H9 (cell line): ENCODE data around the gene KLHL12. TPM values are rescaled to one million over a fixed set of nuclear protein-coding genes. Genes with fewer than 3 reads are reported as not detected.
A peak's percentile ranks its signal among the peaks of the same experiment; 100 is the strongest.

ENCODE experiments used
- DNase-seq: peaks from one replicate; pipeline ENCODE4 v3.0.0-alpha.2; 2017
- H2AFZ ChIP-seq: one replicate; pipeline ENCODE4 v1.6.1; 2013; ENCODE audit warnings: mild to moderate bottlenecking, low read length, control low read depth, moderate library complexity
- H2AK5ac ChIP-seq: 2 replicates; pipeline ENCODE4 v1.6.1; 2013; ENCODE audit warnings: low read length, control low read depth, mixed read lengths; ENCODE audit not compliant: insufficient read length
- H2BK120ac ChIP-seq: one replicate; pipeline ENCODE4 v1.6.1; 2013; ENCODE audit warnings: low read depth, mild to moderate bottlenecking, low read length, control low read depth, inconsistent platforms; ENCODE audit not compliant: poor library complexity, severe bottlenecking
- H2BK12ac ChIP-seq: 2 replicates; pipeline ENCODE4 v1.6.1; 2013; ENCODE audit warnings: low read length, control low read depth, mixed read lengths, low read depth; ENCODE audit not compliant: insufficient read length
- H2BK15ac ChIP-seq: 2 replicates; pipeline ENCODE4 v1.6.1; 2013; ENCODE audit warnings: low read depth, low read length, control low read depth
- H2BK20ac ChIP-seq: one replicate; pipeline ENCODE4 v1.6.1; 2013; ENCODE audit warnings: low read depth, mild to moderate bottlenecking, low read length, control low read depth, inconsistent platforms; ENCODE audit not compliant: poor library complexity, severe bottlenecking
- H2BK5ac ChIP-seq: 2 replicates; pipeline ENCODE4 v1.6.1; 2013; ENCODE audit warnings: low read length, control low read depth, mixed read lengths; ENCODE audit not compliant: insufficient read length
- H3K14ac ChIP-seq: 2 replicates; pipeline ENCODE4 v1.6.1; 2013; ENCODE audit warnings: low read length, control low read depth; ENCODE audit not compliant: insufficient read depth
- H3K18ac ChIP-seq: 2 replicates; pipeline ENCODE4 v1.6.1; 2013; ENCODE audit warnings: low read depth, mild to moderate bottlenecking, mixed read lengths, low read length, control low read depth; ENCODE audit not compliant: insufficient read length
- H3K23ac ChIP-seq: 2 replicates; pipeline ENCODE4 v1.6.1; 2013; ENCODE audit warnings: low read length, control low read depth, mixed read lengths, low read depth; ENCODE audit not compliant: insufficient read length
- H3K23me2 ChIP-seq: 2 replicates; pipeline ENCODE4 v1.6.1; 2013; ENCODE audit warnings: low read depth, mild to moderate bottlenecking, mixed read lengths, low read length, control low read depth; ENCODE audit not compliant: insufficient read length, poor library complexity, severe bottlenecking
- H3K27ac ChIP-seq: 2 replicates; pipeline ENCODE4 v1.5.1; 2013; ENCODE audit warnings: low read length, control low read depth, mixed read lengths, low read depth; ENCODE audit not compliant: insufficient read length
- H3K27me3 ChIP-seq: 2 replicates; pipeline ENCODE4 v1.6.1; 2013; ENCODE audit warnings: low read length, control low read depth, inconsistent platforms; ENCODE audit not compliant: insufficient read depth
- H3K4ac ChIP-seq: 2 replicates; pipeline ENCODE4 v1.6.1; 2013; ENCODE audit warnings: low read depth, mild to moderate bottlenecking, control low read depth, inconsistent platforms, low read length, moderate library complexity
- H3K4me1 ChIP-seq: 2 replicates; pipeline ENCODE4 v1.6.1; 2013; ENCODE audit warnings: low read length, control low read depth, inconsistent platforms; ENCODE audit not compliant: insufficient read depth
- H3K4me2 ChIP-seq: 2 replicates; pipeline ENCODE4 v1.6.1; 2013; ENCODE audit warnings: low read length, control low read depth, mixed read lengths; ENCODE audit not compliant: insufficient read length, insufficient read depth
- H3K56ac ChIP-seq: 2 replicates; pipeline ENCODE4 v1.6.1; 2013; ENCODE audit warnings: low read depth, mild to moderate bottlenecking, mixed read lengths, low read length, control low read depth; ENCODE audit not compliant: insufficient read length
- H3K79me1 ChIP-seq: 2 replicates; pipeline ENCODE4 v1.6.1; 2013; ENCODE audit warnings: low read depth, mild to moderate bottlenecking, moderate library complexity, low read length, control low read depth, inconsistent platforms; ENCODE audit not compliant: insufficient read depth, poor library complexity, severe bottlenecking
- H3K79me2 ChIP-seq: 2 replicates; pipeline ENCODE4 v1.6.1; 2013; ENCODE audit warnings: low read length, control low read depth, inconsistent platforms; ENCODE audit not compliant: insufficient read depth
- H3K9ac ChIP-seq: 2 replicates; pipeline ENCODE4 v1.6.1; 2013; ENCODE audit warnings: low read length, control low read depth, mixed read lengths; ENCODE audit not compliant: insufficient read length; ENCODE audit errors: extremely low read depth
- H3K9me3 ChIP-seq: one replicate; pipeline ENCODE4 v1.6.1; 2013; ENCODE audit warnings: low read depth, low read length, inconsistent platforms; ENCODE audit not compliant: control insufficient read depth
- H3T11ph ChIP-seq: one replicate; pipeline ENCODE4 v1.6.1; 2013; ENCODE audit warnings: mild to moderate bottlenecking, low read length, control low read depth, inconsistent platforms
- H4K20me1 ChIP-seq: one replicate; pipeline ENCODE4 v1.6.1; 2013; ENCODE audit not compliant: control insufficient read depth, insufficient read length, insufficient read depth
- H4K5ac ChIP-seq: 2 replicates; pipeline ENCODE4 v1.6.1; 2013; ENCODE audit warnings: low read depth, mild to moderate bottlenecking, mixed read lengths, low read length, control low read depth; ENCODE audit not compliant: insufficient read length
- H4K8ac ChIP-seq: replicated peaks from 2 replicates; pipeline ENCODE4 v1.6.1; 2013; ENCODE audit warnings: low read length, control low read depth, mixed read lengths, low read depth; ENCODE audit not compliant: insufficient read length
- H4K91ac ChIP-seq: 2 replicates; pipeline ENCODE4 v1.6.1; 2013; ENCODE audit warnings: low read depth, mild to moderate bottlenecking, moderate library complexity, mixed read lengths, low read length, control low read depth; ENCODE audit not compliant: insufficient read length
- H3K27ac Mint-ChIP-seq, 3 experiments: 2 replicates in 2 of 3; 3 replicates in 1 of 3; pipeline ENCODE4 v1.8.0; 2020 to 2021; ENCODE audit warnings: mixed read lengths in 3 of 3, mild to moderate bottlenecking in 1 of 3, moderate library complexity in 1 of 3
- H3K27me3 Mint-ChIP-seq: 2 replicates; pipeline ENCODE4 v1.8.0; 2021; ENCODE audit warnings: low read depth, mild to moderate bottlenecking, moderate library complexity, mixed read lengths
- H3K36me3 Mint-ChIP-seq, 3 experiments: 2 replicates in 2 of 3; 3 replicates in 1 of 3; pipeline ENCODE4 v1.8.0; 2020 to 2021; ENCODE audit warnings: low read depth in 3 of 3, mixed read lengths in 3 of 3; ENCODE audit not compliant: insufficient read depth in 1 of 3
- H3K4me1 Mint-ChIP-seq, 2 experiments: 2 replicates each; pipeline ENCODE4 v1.8.0; 2020; ENCODE audit warnings: mixed read lengths in 2 of 2
- H3K4me3 Mint-ChIP-seq, 2 experiments: 2 replicates in 1 of 2; 3 replicates in 1 of 2; pipeline ENCODE4 v1.8.0; 2020 to 2021; ENCODE audit warnings: mild to moderate bottlenecking in 2 of 2, mixed read lengths in 2 of 2, moderate library complexity in 1 of 2
- H3K9me3 Mint-ChIP-seq, 2 experiments: 2 replicates in 1 of 2; 3 replicates in 1 of 2; pipeline ENCODE4 v1.8.0; 2020; ENCODE audit warnings: mild to moderate bottlenecking in 2 of 2, mixed read lengths in 2 of 2, moderate library complexity in 1 of 2
- CTCF ChIP-seq: fragments of 200-600 bp; sonication (generic); conservative IDR thresholded peaks from 3 replicates; pipeline ENCODE4 v1.8.0; 2021; ENCODE audit warnings: antibody characterized with exemption, mild to moderate bottlenecking
- WGBS: extraction: QIAGEN DNeasy Blood & Tissue Kit; methylation state at CpG from one replicate; pipeline ENCODE4 v1.1.7; 2013; ENCODE audit warnings: missing lambda C conversion rate, low lambda C conversion rate, mixed read lengths; ENCODE audit not compliant: insufficient read length; ENCODE audit errors: extremely low coverage; 5-methylcytosine and 5-hydroxymethylcytosine counted together
- total RNA-seq: library from RNA; stranded (reverse); gene quantifications from 2 replicates; pipeline ENCODE4 v1.2.1, GENCODE V29; 2021

KLHL12 gene
- total RNA-seq, 1 experiment from 2014 or later = 38.4 TPM

GRCh38 chr1:202852163-202852904, 74.7 kb downstream of the KLHL12 start:
- Histone ChIP-seq H3K18ac (peak overlapping the region; percentile 40), H4K8ac (no peak overlapping the region), H4K91ac (no peak overlapping the region), H2BK5ac (no peak overlapping the region), H2AK5ac (no peak overlapping the region), H3K79me2 (no peaks in the 10 kb centered on the region), H3K9ac (no peak overlapping the region), H3K4me2 (no peak overlapping the region), H3K27ac (no peak overlapping the region), H2BK120ac (no peak overlapping the region), H3K23ac (no peak overlapping the region), H2BK20ac (no peak overlapping the region), H3K14ac (no peak overlapping the region), H3K27me3 (no peaks in the 10 kb centered on the region), H4K20me1 (no peaks in the 10 kb centered on the region), H3T11ph (no peak overlapping the region), H3K23me2 (no peaks in the 10 kb centered on the region), H3K4ac (no peak overlapping the region), H2BK12ac (no peak overlapping the region), H3K9me3 (no peaks in the 10 kb centered on the region), H3K56ac (no peak overlapping the region), H4K5ac (no peak overlapping the region), H2BK15ac (no peak overlapping the region), H3K79me1 (no peaks in the 10 kb centered on the region), H3K4me1 (no peaks in the 10 kb centered on the region), H2AFZ (no peak overlapping the region)
- no CpG with 5 or more reads among the region's 15 CpGs for WGBS
- DNase-seq = peak; percentile 79
- Mint-ChIP-seq H3K4me3 (no peak overlapping the region), H3K4me1 (peaks cover 0 to 3% of the 10 kb centered on the region in 2 experiments; a peak in 2 of 4 replicates), H3K27me3 (no peaks in the 10 kb centered on the region), H3K36me3 (peaks cover 14 to 61% (median 39%) of the 10 kb centered on the region in 3 experiments; a peak in 6 of 7 replicates), H3K27ac (peak overlapping the region in 2 of 3 experiments; percentile 3 to 61; a peak in 2 of 7 replicates), H3K9me3 (no peaks in the 10 kb centered on the region)
- peak; percentile 86 for TF ChIP-seq CTCF
